ENCODE data around the gene TFAP2C.
A peak's percentile ranks its signal among the peaks of the same experiment; 100 is the strongest.

TFAP2C gene

GRCh38 chr20:56676679-56677078 is 47.6 kb downstream of the TFAP2C start:
- no peaks in the 10 kb centered on the region for H3K9me3 ChIP-seq (ENCODE audit: insufficient read depth, low read length)
- H3K9ac ChIP-seq (ENCODE audit: insufficient read length, low read depth): peak overlapping the region; percentile 1
- TF ChIP-seq YY1 (IDR thresholded peaks at IDR 0.05; ENCODE audit: insufficient read depth, insufficient read length): no peak
- TF ChIP-seq SUZ12 (IDR thresholded peaks at IDR 0.05; ENCODE audit: extremely low read depth, insufficient read depth, insufficient read length): no peak
- TF ChIP-seq ZNF274 (IDR thresholded peaks at IDR 0.05; ENCODE audit: low read depth, low read length): no peak
- no peak overlapping the region for H3K4me3 ChIP-seq (ENCODE audit: insufficient read length, low read depth)
- no peak for DNase-seq (ENCODE audit: low read depth, low spot score)
- H3K4me1 ChIP-seq (ENCODE audit: insufficient read depth, insufficient read length): peaks cover 15% of the 10 kb centered on the region
- no peaks in the 10 kb centered on the region for H3K36me3 ChIP-seq (ENCODE audit: insufficient read depth, insufficient read length, low read length)
- H3K27me3 ChIP-seq (ENCODE audit: insufficient read depth, insufficient read length): no peaks in the 10 kb centered on the region

- Histone ChIP-seq H3K9ac (ENCODE audit: insufficient read length, low read depth) (no peak overlapping the region), H3K27me3 (ENCODE audit: insufficient read depth, insufficient read length) (no peaks in the 10 kb centered on the region), H3K4me1 (ENCODE audit: insufficient read depth, insufficient read length) (peaks cover 3% of the 10 kb centered on the region), H3K36me3 (ENCODE audit: insufficient read depth, insufficient read length, low read length) (no peaks in the 10 kb centered on the region), H3K4me3 (ENCODE audit: insufficient read length, low read depth) (no peak overlapping the region), H3K9me3 (ENCODE audit: insufficient read depth, low read length) (no peaks in the 10 kb centered on the region)
- TF ChIP-seq SUZ12 (IDR thresholded peaks at IDR 0.05; ENCODE audit: extremely low read depth, insufficient read depth, insufficient read length) (no peak), YY1 (IDR thresholded peaks at IDR 0.05; ENCODE audit: insufficient read depth, insufficient read length) (no peak), ZNF274 (IDR thresholded peaks at IDR 0.05; ENCODE audit: low read depth, low read length) (no peak)
- no peak for DNase-seq (ENCODE audit: low read depth, low spot score)
Observed at GRCh38 chr20:56683077-56683865, 54.2 kb downstream of the TFAP2C start.

DNA sequence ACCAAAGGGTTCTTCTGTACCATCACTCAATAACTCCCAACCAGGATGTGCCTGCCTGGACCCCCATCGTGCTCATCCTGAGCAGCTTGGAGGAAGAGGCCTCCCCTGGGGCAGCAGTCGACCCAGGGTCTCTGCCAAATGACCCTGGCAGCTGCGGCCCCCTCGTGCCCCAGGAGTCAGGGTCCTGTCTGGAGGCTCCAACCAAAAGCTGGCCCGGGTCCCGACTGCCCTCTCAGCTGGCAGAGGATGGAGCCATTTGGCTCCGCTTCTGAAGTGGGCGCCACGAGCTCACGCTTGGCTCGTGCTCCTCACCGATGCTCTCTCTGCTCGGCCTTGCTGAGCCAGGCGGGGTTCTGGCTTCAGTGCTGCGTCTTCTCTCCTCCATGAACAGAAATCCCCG is 56.8 kb downstream of the TFAP2C start:
- Histone ChIP-seq H3K4me1 (ENCODE audit: insufficient read depth, insufficient read length) (peaks cover 14% of the 10 kb centered on the region), H3K4me3 (ENCODE audit: insufficient read length, low read depth) (no peak overlapping the region), H3K9ac (ENCODE audit: insufficient read length, low read depth) (no peak overlapping the region), H3K9me3 (ENCODE audit: insufficient read depth, low read length) (no peaks in the 10 kb centered on the region), H3K36me3 (ENCODE audit: insufficient read depth, insufficient read length, low read length) (no peaks in the 10 kb centered on the region), H3K27me3 (ENCODE audit: insufficient read depth, insufficient read length) (no peaks in the 10 kb centered on the region)
- no peak for DNase-seq (ENCODE audit: low read depth, low spot score)
- TF ChIP-seq SUZ12 (IDR thresholded peaks at IDR 0.05; ENCODE audit: extremely low read depth, insufficient read depth, insufficient read length): no peak
- no peak for TF ChIP-seq YY1 (IDR thresholded peaks at IDR 0.05; ENCODE audit: insufficient read depth, insufficient read length)
- no peak for TF ChIP-seq ZNF274 (IDR thresholded peaks at IDR 0.05; ENCODE audit: low read depth, low read length)

GRCh38 chr20:56687061-56687460 is 58.0 kb downstream of the TFAP2C start:
- no peaks in the 10 kb centered on the region for H3K9me3 ChIP-seq (ENCODE audit: insufficient read depth, low read length)
- no peak for DNase-seq (ENCODE audit: low read depth, low spot score)
- TF ChIP-seq ZNF274 (IDR thresholded peaks at IDR 0.05; ENCODE audit: low read depth, low read length) (no peak), YY1 (IDR thresholded peaks at IDR 0.05; ENCODE audit: insufficient read depth, insufficient read length) (no peak), SUZ12 (IDR thresholded peaks at IDR 0.05; ENCODE audit: extremely low read depth, insufficient read depth, insufficient read length) (no peak)
- H3K36me3 ChIP-seq (ENCODE audit: insufficient read depth, insufficient read length, low read length): no peaks in the 10 kb centered on the region
- H3K4me1 ChIP-seq (ENCODE audit: insufficient read depth, insufficient read length): peaks cover 15% of the 10 kb centered on the region
- no peaks in the 10 kb centered on the region for H3K27me3 ChIP-seq (ENCODE audit: insufficient read depth, insufficient read length)
- no peak overlapping the region for H3K4me3 ChIP-seq (ENCODE audit: insufficient read length, low read depth)
- H3K9ac ChIP-seq (ENCODE audit: insufficient read length, low read depth): no peak overlapping the region

DNA sequence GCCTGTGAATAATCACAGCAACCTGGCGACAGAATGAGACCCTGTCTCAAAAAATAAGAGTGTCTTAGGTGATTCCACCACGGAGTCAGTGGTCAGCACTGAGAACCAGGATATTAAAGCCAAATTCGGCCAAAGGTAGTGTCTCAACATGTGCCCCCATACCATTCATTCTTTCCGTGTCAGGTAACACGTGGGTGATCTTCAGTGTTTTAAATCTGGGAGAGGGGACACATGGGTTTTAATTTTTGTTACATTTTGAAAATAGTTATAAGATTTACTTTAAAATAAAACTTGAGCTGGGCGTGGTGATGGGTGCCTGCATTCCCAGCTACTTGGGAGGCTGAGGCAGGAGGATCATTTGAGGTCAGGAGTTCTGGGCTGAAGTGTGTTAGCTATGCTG is 59.0 kb downstream of the TFAP2C start:
- TF ChIP-seq ZNF274 (IDR thresholded peaks at IDR 0.05; ENCODE audit: low read depth, low read length): no peak
- TF ChIP-seq SUZ12 (IDR thresholded peaks at IDR 0.05; ENCODE audit: extremely low read depth, insufficient read depth, insufficient read length): no peak
- no peak for TF ChIP-seq YY1 (IDR thresholded peaks at IDR 0.05; ENCODE audit: insufficient read depth, insufficient read length)
- H3K4me1 ChIP-seq (ENCODE audit: insufficient read depth, insufficient read length): peaks cover 15% of the 10 kb centered on the region
- no peak for DNase-seq (ENCODE audit: low read depth, low spot score)
- H3K4me3 ChIP-seq (ENCODE audit: insufficient read length, low read depth): no peak overlapping the region
- no peak overlapping the region for H3K9ac ChIP-seq (ENCODE audit: insufficient read length, low read depth)
- no peaks in the 10 kb centered on the region for H3K9me3 ChIP-seq (ENCODE audit: insufficient read depth, low read length)
- H3K36me3 ChIP-seq (ENCODE audit: insufficient read depth, insufficient read length, low read length): no peaks in the 10 kb centered on the region
- H3K27me3 ChIP-seq (ENCODE audit: insufficient read depth, insufficient read length): no peaks in the 10 kb centered on the region
